ENCODE data around the gene GRID2IP. TPM values are rescaled to one million over a fixed set of nuclear protein-coding genes. Genes with fewer than 3 reads are reported as not detected.

Gene GRID2IP
- total RNA-seq, 2 experiments from 2014 or later: 0.28 to 0.53 TPM

DNA sequence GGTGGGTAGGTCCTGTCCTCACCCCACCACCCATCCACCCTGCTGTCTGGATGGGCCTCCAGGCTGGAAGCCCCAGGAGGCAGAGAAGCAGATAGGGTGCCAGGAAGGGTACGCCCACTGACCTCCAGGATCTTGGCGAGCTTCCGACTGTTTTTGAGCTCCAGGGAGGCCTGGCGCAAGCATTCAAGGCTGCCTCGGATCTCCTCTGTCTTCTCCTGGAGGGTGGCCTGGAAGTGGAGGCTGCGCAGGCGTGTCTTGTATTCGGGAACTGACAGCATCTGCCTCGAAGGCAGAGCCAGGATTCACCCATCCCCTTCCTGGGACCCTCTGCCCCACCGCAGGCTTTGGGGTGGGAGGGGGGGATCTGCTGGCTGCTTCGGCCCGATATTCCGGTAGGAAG lies 48.4 kb downstream of the GRID2IP start:
- ATAC-seq (ENCODE audit: low read depth) (no peak), DNase-seq (no peak)
- Mint-ChIP-seq H3K27ac (no peak overlapping the region), H3K27me3 (peaks cover 2% of the 10 kb centered on the region), H3K9me3 (no peaks in the 10 kb centered on the region), H3K4me1 (no peaks in the 10 kb centered on the region), H3K4me3 (no peak overlapping the region), H3K36me3 (no peaks in the 10 kb centered on the region)
- POLR2A ChIA-PET: interaction anchor here (0.6 kb wide), 1 partner anchor 58 kb away, joined by 3 read pairs; no protein-coding TSS in a partner anchor

DNA sequence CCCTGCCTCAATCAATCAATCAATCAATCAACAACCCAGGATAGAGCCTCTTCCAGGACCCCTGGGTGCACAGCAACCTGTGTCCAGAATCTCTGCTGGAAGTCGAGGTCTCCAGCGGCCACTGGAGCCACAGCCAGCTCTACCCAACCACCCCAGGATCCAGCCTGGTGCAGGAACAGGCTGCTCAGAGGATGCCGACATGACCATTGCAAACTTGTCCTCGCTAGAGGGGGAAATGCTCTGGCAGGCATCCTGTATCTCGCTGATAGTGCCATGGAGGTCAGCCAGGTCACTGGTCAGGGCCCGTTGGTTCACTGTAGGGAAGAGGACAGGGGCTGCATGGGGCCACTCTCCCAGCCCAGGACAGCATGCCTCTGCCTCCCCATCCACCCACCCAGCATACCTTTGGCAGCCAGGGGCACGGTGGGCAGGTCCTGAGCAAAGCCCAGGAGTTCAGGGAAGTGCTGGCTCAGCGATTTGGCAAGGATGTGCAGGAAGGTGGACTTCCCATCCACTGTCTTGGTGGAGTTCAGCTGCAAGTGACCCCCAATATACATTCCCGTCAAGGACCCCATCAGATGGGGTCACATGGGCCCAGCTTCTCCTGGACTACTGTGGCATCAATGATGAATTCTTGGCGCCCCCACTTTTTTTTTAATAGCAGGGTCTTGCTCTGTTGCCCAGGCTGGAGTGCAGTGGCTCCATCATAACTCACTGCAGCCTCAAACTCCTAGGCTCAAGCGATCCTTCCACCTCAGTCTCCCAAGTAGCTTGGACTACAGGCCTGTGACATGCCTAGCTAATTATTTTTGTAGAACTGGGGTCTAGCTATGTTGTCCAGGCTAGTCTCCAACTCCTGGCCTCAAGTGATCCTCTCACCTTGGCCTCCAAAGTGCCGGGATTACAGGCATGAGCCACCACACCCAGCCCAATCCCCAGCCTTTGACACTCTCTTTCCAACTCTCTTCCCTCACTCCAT lies 49.4 kb downstream of the GRID2IP start:
- peaks cover 2% of the 10 kb centered on the region for H3K27me3 Mint-ChIP-seq
- H3K36me3 Mint-ChIP-seq: no peaks in the 10 kb centered on the region
- no peaks in the 10 kb centered on the region for H3K4me1 Mint-ChIP-seq
- no peak overlapping the region for H3K27ac Mint-ChIP-seq
- no peak overlapping the region for H3K4me3 Mint-ChIP-seq
- no peaks in the 10 kb centered on the region for H3K9me3 Mint-ChIP-seq
- POLR2A ChIA-PET: no interaction called here
- DNase-seq: no peak
- ATAC-seq (ENCODE audit: low read depth): no peak

DNA sequence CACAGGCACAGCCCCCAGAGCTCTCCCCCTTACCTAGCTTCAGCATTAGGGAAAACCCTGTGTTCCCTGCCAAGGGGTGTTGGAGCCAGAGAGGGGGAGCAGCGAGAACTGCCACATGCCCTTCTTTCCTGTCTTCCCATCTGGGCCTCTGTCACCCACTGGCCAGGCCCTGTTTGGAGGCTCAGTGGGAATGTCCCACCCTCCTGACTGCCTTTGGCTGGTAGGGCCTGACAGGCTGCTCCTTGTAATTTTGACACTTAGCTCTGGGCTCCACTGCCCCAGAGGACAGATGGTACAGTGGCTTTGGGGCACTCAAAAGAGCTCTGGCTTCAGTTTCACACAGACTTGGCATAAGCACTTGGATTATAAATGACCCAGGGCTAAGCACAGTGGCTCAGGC lies 50.6 kb downstream of the GRID2IP start:
- POLR2A ChIA-PET: no interaction called here

GRCh38 chr7:6497994-6498393 lies 53.3 kb downstream of the GRID2IP start:
- Mint-ChIP-seq H3K27me3 (peaks cover 2% of the 10 kb centered on the region), H3K36me3 (no peaks in the 10 kb centered on the region), H3K4me1 (no peaks in the 10 kb centered on the region), H3K27ac (no peak overlapping the region), H3K4me3 (no peak overlapping the region), H3K9me3 (no peaks in the 10 kb centered on the region)
- DNase-seq (no peak), ATAC-seq (ENCODE audit: low read depth) (no peak)
- POLR2A ChIA-PET: no interaction called here

More for the DNA sequence above, 50.6 kb downstream of the GRID2IP start:
- H3K9me3 Mint-ChIP-seq: no peaks in the 10 kb centered on the region
- H3K4me3 Mint-ChIP-seq: no peak overlapping the region
- H3K36me3 Mint-ChIP-seq: no peaks in the 10 kb centered on the region
- ATAC-seq (ENCODE audit: low read depth) (no peak), DNase-seq (no peak)
- peaks cover 2% of the 10 kb centered on the region for H3K27me3 Mint-ChIP-seq
- H3K27ac Mint-ChIP-seq: no peak overlapping the region
- H3K4me1 Mint-ChIP-seq: no peaks in the 10 kb centered on the region

- no peaks in the 10 kb centered on the region for H3K4me1 Mint-ChIP-seq
- H3K27ac Mint-ChIP-seq: no peak overlapping the region
- no peak for DNase-seq
- H3K36me3 Mint-ChIP-seq: no peaks in the 10 kb centered on the region
- POLR2A ChIA-PET: no interaction called here
- H3K4me3 Mint-ChIP-seq: no peak overlapping the region
- no peak for ATAC-seq (ENCODE audit: low read depth)
- no peaks in the 10 kb centered on the region for H3K9me3 Mint-ChIP-seq
- H3K27me3 Mint-ChIP-seq: peaks cover 2% of the 10 kb centered on the region
Observed at GRCh38 chr7:6497637-6497905, 53.7 kb downstream of the GRID2IP start.

GRCh38 chr7:6496842-6497636 lies 54.2 kb downstream of the GRID2IP start:
- POLR2A ChIA-PET: no interaction called here
- Mint-ChIP-seq H3K9me3 (no peaks in the 10 kb centered on the region), H3K4me1 (no peaks in the 10 kb centered on the region), H3K36me3 (no peaks in the 10 kb centered on the region), H3K27me3 (peaks cover 4% of the 10 kb centered on the region), H3K27ac (no peak overlapping the region), H3K4me3 (no peak overlapping the region)
- ATAC-seq (ENCODE audit: low read depth): no peak
- no peak for DNase-seq

DNA sequence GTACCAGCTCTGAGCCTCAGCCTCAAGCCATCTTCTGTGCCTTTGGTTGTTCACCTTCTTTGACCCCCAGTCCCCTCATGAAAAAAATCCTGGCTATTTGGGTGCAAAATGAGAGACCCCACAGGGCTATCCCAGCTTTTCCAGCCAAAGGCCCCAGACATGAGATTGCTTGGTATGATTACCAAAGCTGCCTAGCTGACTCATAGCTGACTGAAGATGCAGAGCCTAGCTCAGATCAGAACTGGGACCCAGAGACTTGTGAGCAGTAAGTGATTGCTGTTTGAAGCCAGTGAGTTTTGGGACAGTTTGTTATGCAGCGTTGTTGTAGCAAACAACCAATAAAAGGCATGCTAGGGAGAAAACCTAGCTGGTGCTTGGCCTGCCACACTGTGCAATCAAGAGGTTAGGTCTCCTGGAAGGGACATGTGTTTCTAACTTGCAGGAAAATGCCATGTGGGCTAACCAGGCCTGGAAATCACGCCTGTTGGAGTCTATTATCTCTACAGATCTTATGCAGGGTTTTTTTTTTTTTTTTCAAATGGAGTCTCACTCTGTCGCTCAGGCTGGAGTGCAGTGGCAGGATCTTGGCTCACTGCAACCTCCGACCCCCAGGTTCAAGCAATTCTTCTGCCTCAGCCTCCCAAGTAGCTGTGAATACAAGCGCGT lies 55.5 kb downstream of the GRID2IP start:
- Mint-ChIP-seq H3K27ac (no peak overlapping the region), H3K36me3 (no peaks in the 10 kb centered on the region), H3K4me3 (no peak overlapping the region), H3K27me3 (peaks cover 4% of the 10 kb centered on the region), H3K9me3 (no peaks in the 10 kb centered on the region), H3K4me1 (no peaks in the 10 kb centered on the region)
- ATAC-seq (ENCODE audit: low read depth) (no peak), DNase-seq (no peak)
- POLR2A ChIA-PET: no interaction called here

GRCh38 chr7:6494365-6494764 lies 56.9 kb downstream of the GRID2IP start:
- DNase-seq (no peak), ATAC-seq (ENCODE audit: low read depth) (no peak)
- Mint-ChIP-seq H3K4me3 (no peak overlapping the region), H3K9me3 (peaks cover 2% of the 10 kb centered on the region), H3K4me1 (no peaks in the 10 kb centered on the region), H3K27ac (no peak overlapping the region), H3K36me3 (no peaks in the 10 kb centered on the region), H3K27me3 (peaks cover 4% of the 10 kb centered on the region)
- POLR2A ChIA-PET: interaction anchor here (0.7 kb wide), 1 partner anchor 436 kb away, joined by 6 read pairs; no protein-coding TSS in a partner anchor

- Mint-ChIP-seq H3K4me1 (no peaks in the 10 kb centered on the region), H3K27me3 (peaks cover 4% of the 10 kb centered on the region), H3K9me3 (peaks cover 2% of the 10 kb centered on the region), H3K27ac (no peak overlapping the region), H3K4me3 (no peak overlapping the region), H3K36me3 (no peaks in the 10 kb centered on the region)
- ATAC-seq (ENCODE audit: low read depth) (no peak), DNase-seq (no peak)
- POLR2A ChIA-PET: interaction anchor here (0.6 kb wide), 1 partner anchor 1417 kb away, joined by 3 read pairs; no protein-coding TSS in a partner anchor
Observed at GRCh38 chr7:6491194-6491593, 60.1 kb downstream of the GRID2IP start.

GRCh38 chr7:6489612-6490011 lies 61.6 kb downstream of the GRID2IP start:
- peaks cover 2% of the 10 kb centered on the region for H3K9me3 Mint-ChIP-seq
- H3K27ac Mint-ChIP-seq: no peak overlapping the region
- no peak overlapping the region for H3K4me3 Mint-ChIP-seq
- POLR2A ChIA-PET: no interaction called here
- DNase-seq: no peak
- no peaks in the 10 kb centered on the region for H3K36me3 Mint-ChIP-seq
- peaks cover 3% of the 10 kb centered on the region for H3K4me1 Mint-ChIP-seq
- H3K27me3 Mint-ChIP-seq: peaks cover 4% of the 10 kb centered on the region
- ATAC-seq (ENCODE audit: low read depth): no peak

DNA sequence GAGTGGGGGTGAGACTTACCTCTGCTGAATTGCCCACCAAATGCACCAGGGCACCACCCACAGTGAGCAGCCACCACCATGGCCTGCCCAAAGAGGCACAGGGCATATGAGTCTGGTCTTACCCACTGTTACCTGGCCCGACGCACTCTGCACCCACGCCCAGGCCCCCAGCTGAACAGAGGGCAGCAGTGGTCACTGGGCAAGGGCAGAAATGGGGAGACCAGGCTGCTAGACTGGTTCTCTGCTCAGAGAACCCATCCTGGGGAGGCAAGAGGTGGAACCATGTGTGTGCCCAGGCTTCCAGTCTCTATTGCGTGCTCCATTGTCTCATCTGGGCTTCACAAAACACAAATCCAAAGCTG lies 64.1 kb downstream of the GRID2IP start:
- peaks cover 12% of the 10 kb centered on the region for H3K4me1 Mint-ChIP-seq
- POLR2A ChIA-PET: no interaction called here
- peaks cover 3% of the 10 kb centered on the region for H3K36me3 Mint-ChIP-seq
- no peak overlapping the region for H3K4me3 Mint-ChIP-seq
- H3K27ac Mint-ChIP-seq: no peak overlapping the region
- peaks cover 2% of the 10 kb centered on the region for H3K9me3 Mint-ChIP-seq
- DNase-seq (no peak), ATAC-seq (ENCODE audit: low read depth) (no peak)
- H3K27me3 Mint-ChIP-seq: no peaks in the 10 kb centered on the region

GRCh38 chr7:6486438-6487183 lies 64.7 kb downstream of the GRID2IP start:
- H3K27me3 Mint-ChIP-seq: no peaks in the 10 kb centered on the region
- no peak overlapping the region for H3K4me3 Mint-ChIP-seq
- ATAC-seq (ENCODE audit: low read depth) (no peak), DNase-seq (no peak)
- H3K36me3 Mint-ChIP-seq: peaks cover 3% of the 10 kb centered on the region
- H3K4me1 Mint-ChIP-seq: peaks cover 16% of the 10 kb centered on the region
- no peak overlapping the region for H3K27ac Mint-ChIP-seq
- POLR2A ChIA-PET: no interaction called here
- peaks cover 2% of the 10 kb centered on the region for H3K9me3 Mint-ChIP-seq

- ATAC-seq (ENCODE audit: low read depth) (no peak), DNase-seq (no peak)
- H3K4me3 Mint-ChIP-seq: peak overlapping the region; percentile 93
- H3K27ac Mint-ChIP-seq: peak overlapping the region; percentile 92
- peaks cover 51% of the 10 kb centered on the region for H3K4me1 Mint-ChIP-seq
- H3K36me3 Mint-ChIP-seq: peaks cover 13% of the 10 kb centered on the region
- H3K27me3 Mint-ChIP-seq: no peaks in the 10 kb centered on the region
- H3K9me3 Mint-ChIP-seq: no peaks in the 10 kb centered on the region
- POLR2A ChIA-PET: no interaction called here
Observed at GRCh38 chr7:6482743-6483119, 68.5 kb downstream of the GRID2IP start.
